RPMI7951 (cell line): ENCODE measurements around the gene LUZP1. TPM values are rescaled to one million over a fixed set of nuclear protein-coding genes. Genes with fewer than 3 reads are reported as not detected.
A peak's percentile ranks its signal among the peaks of the same experiment; 100 is the strongest.

Experiments
- DNase-seq: peaks from one replicate; pipeline ENCODE4 v3.0.0-alpha.2; 2012; ENCODE audit warnings: low read depth
- total RNA-seq: library from RNA; depleted of rRNA; stranded (reverse); fragments of >200 nt; shearing (Covaris generic); gene quantifications from 2 replicates; pipeline ENCODE4 v1.2.3, GENCODE V29; 2014

The LUZP1 gene
- total RNA-seq, 1 experiment from 2014 or later, result 17.8 TPM

- peak; percentile 93 for DNase-seq
Observed at GRCh38 chr1:23188936-23189452, 20.3 kb upstream of the LUZP1 start.

GRCh38 chr1:23188434-23188884 is 19.8 kb upstream of the LUZP1 start:
- DNase-seq, result no peak

GRCh38 chr1:23187637-23188036 is 19.0 kb upstream of the LUZP1 start:
- DNase-seq, result no peak

- no peak for DNase-seq
Observed at GRCh38 chr1:23185381-23185780, 16.7 kb upstream of the LUZP1 start.

- peak; percentile 46 for DNase-seq
Observed at GRCh38 chr1:23184212-23184934, 15.7 kb upstream of the LUZP1 start.

- DNase-seq, result no peak
Observed at GRCh38 chr1:23179862-23180261, 11.2 kb upstream of the LUZP1 start.

GRCh38 chr1:23178950-23179349 is 10.3 kb upstream of the LUZP1 start:
- DNase-seq, result no peak

- no peak for DNase-seq
Observed at GRCh38 chr1:23178414-23178813, 9.8 kb upstream of the LUZP1 start.

GRCh38 chr1:23177438-23178380 is 9.1 kb upstream of the LUZP1 start:
- peak; percentile 87 for DNase-seq

GRCh38 chr1:23177031-23177430 is 8.4 kb upstream of the LUZP1 start:
- no peak for DNase-seq

- DNase-seq, result no peak
Observed at GRCh38 chr1:23174426-23175110, 5.9 kb upstream of the LUZP1 start.

- DNase-seq, result peak; percentile 59
Observed at GRCh38 chr1:23171181-23171755, 2.6 kb upstream of the LUZP1 start.

- peak; percentile 63 for DNase-seq
Observed at GRCh38 chr1:23169727-23170335, 1.2 kb upstream of the LUZP1 start.

- DNase-seq, result no peak
Observed at GRCh38 chr1:23169195-23169575, 529 bp upstream of the LUZP1 start.

- DNase-seq, result no peak
Observed at GRCh38 chr1:23168079-23168444, 594 bp downstream of the LUZP1 start.

- DNase-seq, result peak; percentile 68
Observed at GRCh38 chr1:23167353-23168078, 1.1 kb downstream of the LUZP1 start.

- DNase-seq, result peak; percentile 12
Observed at GRCh38 chr1:23166854-23167253, 1.8 kb downstream of the LUZP1 start.

GRCh38 chr1:23163395-23163794 is 5.3 kb downstream of the LUZP1 start:
- no peak for DNase-seq

GRCh38 chr1:23159963-23160877 is 8.4 kb downstream of the LUZP1 start:
- no peak for DNase-seq
